Omental fat pad (tissue), 4 donors: Measurements from ENCODE around the gene CBFA2T2. TPM values are rescaled to one million over a fixed set of nuclear protein-coding genes. Genes with fewer than 3 reads are reported as not detected.

Experiments used
- ATAC-seq: fragments of 150-250 bp; one replicate; pipeline ENCODE4 v1.9.1; 2016; ENCODE audit warnings: mild to moderate bottlenecking, moderate library complexity; ENCODE audit not compliant: low FRiP score
- DNase-seq: peaks from one replicate; pipeline ENCODE4 v3.0.0-alpha.2; 2019; ENCODE audit warnings: low spot score
- total RNA-seq, 4 donors: library from RNA; depleted of rRNA; stranded (reverse); fragments of >200 nt; gene quantifications; one replicate each; pipeline ENCODE4 v1.1.0, GENCODE V29; 2016
- TF ChIP-seq, protein P1 (sequence below), 3 donors: fragments of 450-650 bp; IDR thresholded peaks; one replicate each; pipeline ENCODE4 v1.5.1; 2016 to 2017; ENCODE audit warnings: antibody characterized with exemption in 3 of 3, mild to moderate bottlenecking in 3 of 3, moderate library complexity in 2 of 3

Gene CBFA2T2
- total RNA-seq, 4 donors from 2014 or later: 5.8 to 11.8 (median 10.0) TPM

DNA sequence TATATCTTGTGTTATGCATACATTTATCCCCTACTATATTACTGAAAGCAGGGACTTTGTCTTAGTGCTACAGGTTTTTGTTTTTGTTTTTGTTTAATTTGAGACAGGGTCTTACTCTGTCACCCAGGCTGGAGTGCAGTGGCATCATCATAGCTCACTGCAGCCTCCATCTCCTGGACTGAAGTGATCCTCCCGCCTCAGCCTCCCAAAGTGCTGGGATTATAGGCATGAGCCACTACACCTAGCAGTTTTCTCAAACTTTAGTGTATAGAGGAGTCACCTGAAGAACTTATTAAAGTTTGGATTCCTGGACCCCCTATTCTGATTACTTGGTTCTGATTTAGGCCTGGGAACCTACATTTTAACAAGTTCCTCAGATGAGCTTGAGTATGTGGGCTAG lies 51.9 kb downstream of the CBFA2T2 start:
- ATAC-seq (no peak), DNase-seq (no peak)

DNA sequence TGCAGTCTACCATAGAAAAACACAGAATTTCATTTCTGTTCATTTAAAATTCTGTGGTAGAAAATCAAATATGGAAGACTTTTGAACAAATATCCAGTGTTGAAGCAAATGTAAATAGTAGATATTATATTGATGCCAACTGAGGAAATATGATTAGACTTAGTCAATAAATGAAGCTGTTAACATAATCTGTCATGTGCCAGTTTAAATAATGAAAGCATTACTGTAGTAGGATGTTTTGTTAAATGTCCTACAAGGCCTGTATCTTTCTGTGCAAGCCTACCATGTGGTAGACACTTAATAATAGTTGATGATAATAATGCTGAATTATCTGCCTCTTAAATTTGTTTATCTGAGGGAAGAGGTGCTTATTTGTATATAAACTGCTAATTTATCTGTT lies 55.9 kb downstream of the CBFA2T2 start:
- TF ChIP-seq, protein P1, sequence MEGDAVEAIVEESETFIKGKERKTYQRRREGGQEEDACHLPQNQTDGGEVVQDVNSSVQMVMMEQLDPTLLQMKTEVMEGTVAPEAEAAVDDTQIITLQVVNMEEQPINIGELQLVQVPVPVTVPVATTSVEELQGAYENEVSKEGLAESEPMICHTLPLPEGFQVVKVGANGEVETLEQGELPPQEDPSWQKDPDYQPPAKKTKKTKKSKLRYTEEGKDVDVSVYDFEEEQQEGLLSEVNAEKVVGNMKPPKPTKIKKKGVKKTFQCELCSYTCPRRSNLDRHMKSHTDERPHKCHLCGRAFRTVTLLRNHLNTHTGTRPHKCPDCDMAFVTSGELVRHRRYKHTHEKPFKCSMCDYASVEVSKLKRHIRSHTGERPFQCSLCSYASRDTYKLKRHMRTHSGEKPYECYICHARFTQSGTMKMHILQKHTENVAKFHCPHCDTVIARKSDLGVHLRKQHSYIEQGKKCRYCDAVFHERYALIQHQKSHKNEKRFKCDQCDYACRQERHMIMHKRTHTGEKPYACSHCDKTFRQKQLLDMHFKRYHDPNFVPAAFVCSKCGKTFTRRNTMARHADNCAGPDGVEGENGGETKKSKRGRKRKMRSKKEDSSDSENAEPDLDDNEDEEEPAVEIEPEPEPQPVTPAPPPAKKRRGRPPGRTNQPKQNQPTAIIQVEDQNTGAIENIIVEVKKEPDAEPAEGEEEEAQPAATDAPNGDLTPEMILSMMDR (IDR thresholded peaks at IDR 0.05): no peak
- no peak for DNase-seq
- no peak for ATAC-seq

More for the DNA sequence above, 51.9 kb downstream of the CBFA2T2 start:
- TF ChIP-seq, protein P1 (IDR thresholded peaks at IDR 0.05): no peak

DNA sequence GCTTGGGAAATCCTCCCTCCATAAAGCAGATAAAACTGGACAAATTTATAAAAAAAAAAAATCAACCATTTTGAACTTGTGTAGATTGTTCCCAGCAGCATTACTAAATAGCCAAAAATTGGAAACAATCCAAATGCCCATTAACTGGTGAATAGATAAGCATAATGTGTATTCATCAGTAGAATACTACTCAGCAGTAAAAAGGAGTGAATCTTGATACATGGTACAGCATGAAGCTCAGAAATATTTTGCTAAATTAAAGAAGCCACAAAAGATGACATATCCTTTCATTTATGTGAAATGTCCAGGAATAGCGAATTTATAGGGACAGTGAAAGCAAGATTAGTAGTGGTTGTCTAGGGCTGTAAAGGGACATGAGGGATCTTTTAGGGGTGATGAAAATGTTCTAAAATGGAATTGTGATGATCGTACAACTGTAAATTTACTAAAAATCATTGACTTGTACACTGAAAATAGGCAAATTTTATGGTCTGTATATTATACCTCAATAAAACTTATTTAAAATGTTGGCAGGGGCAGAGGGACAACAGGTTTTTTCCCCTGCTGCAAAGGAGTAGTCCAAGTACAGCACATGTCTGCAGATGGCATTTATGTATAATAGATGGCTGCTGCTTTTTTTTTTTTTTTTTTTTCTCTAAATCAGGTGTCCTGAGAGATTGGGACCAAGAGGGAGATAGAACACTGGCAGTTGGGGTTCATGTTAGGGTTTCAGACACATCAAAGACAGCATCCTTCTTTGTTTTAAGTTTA lies 59.5 kb downstream of the CBFA2T2 start:
- no peak for ATAC-seq
- TF ChIP-seq, protein P1 (IDR thresholded peaks at IDR 0.05): no peak
- no peak for DNase-seq

DNA sequence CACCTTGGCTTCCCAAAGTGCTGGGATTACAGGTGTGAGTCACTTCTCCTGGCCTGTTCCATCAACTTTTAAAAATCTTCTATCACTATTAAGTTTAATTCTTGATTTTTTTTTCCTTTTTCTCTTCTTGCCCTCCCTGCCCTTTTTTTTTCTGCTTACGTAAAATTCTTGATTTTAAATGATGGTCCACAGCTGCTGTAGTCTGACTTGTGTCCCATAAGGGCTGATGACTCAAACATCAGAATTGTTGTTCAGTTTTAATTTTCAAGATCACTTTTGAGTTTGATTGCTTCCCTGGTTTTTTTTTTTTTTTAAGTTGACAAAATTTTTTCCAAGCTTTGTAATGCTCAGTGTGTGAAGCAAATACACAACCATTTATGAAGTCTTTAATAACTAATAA lies 61.9 kb downstream of the CBFA2T2 start:
- DNase-seq (no peak), ATAC-seq (no peak)
- TF ChIP-seq, protein P1 (IDR thresholded peaks at IDR 0.05): no peak

DNA sequence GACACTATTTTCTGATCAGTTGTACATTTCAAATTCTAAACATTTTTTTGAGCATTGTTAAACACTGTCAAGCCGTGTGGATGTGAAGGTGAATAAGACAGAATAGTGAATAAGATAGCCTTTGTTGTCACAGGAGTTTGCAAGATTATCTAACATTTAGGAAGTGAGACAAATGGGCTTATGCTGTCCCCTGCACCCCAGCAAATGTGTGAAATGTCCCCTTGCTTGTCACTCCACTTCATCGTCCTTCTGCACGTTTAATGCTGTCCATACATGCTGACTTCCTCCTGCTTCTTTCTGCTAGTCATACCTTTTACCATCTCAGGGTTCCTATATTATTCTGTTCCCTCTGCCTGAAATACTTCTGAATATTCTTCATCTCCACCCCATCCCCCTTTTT lies 62.6 kb downstream of the CBFA2T2 start:
- no peak for ATAC-seq
- no peak for DNase-seq
- TF ChIP-seq, protein P1 (IDR thresholded peaks at IDR 0.05): no peak

DNA sequence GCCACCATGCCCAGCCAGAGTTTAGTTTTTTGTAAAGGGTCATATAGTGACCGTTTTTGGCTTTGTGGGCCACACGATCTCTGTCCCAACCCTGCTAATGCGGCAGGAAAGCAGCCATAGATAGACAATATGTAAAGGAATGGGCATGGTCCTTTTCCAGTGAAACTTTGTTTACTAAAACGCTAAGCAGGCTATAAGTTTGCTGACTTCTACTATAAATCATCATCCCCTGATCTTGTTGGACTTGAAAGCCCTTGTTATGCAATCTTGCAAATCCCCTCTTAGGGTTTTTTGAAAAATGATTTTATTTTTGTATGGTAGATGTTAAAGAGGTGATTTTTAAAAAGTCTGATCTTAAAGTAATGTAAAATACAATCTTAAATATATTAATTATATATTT lies 63.6 kb downstream of the CBFA2T2 start:
- TF ChIP-seq, protein P1 (IDR thresholded peaks at IDR 0.05): no peak
- DNase-seq (no peak), ATAC-seq (no peak)

DNA sequence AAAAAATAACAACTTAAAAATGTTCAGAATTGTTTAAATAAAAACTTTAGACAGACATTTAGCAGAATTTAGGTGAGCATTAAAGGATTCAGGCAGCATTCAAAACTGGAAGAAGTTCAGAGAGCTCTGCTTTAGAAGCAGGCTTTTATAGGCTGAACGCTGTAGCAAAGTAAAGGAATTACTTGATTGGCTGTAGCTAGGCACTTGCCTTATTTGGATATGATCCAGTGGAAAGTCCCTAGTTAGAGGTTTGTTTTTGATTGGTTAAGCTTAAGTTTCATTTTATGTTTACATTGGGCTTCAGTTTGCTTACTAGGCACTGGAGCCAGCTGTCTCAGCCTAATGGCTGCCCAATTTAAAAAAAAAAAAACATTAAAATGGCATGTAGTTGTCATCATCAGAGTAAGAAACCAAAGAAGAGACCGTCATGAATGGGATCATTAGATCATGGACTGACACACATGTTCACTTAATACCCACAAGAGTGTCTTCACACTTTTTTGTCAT lies 65.1 kb downstream of the CBFA2T2 start:
- ATAC-seq (peak; percentile 59), DNase-seq (no peak)
- TF ChIP-seq, protein P1 (IDR thresholded peaks at IDR 0.05): no peak
